Activated T-helper 17 cell treated with anti-CD3 and anti-CD28 coated beads, Interleukin-2, amount 50 U/mL, for 72 hours (primary cell): Measurements from ENCODE around the gene DNMT3B. TPM values are rescaled to one million over a fixed set of nuclear protein-coding genes. Genes with fewer than 3 reads are reported as not detected.
"Not testable (repeated sequence)": the region's sequence is repeated elsewhere in the genome, so short reads cannot be mapped to it uniquely, and the experiment has no call there.

Source experiments
- ATAC-seq: fragments of 150-1000 bp; cut with Tn5 transposase; replicated peaks from 2 replicates; pipeline ENCODE4 v1.10.0; 2021; ENCODE audit warnings: mild to moderate bottlenecking, moderate library complexity
- H3K27ac Mint-ChIP-seq: one replicate; pipeline ENCODE4 v1.8.0; 2022; ENCODE audit warnings: mixed read lengths
- H3K27me3 Mint-ChIP-seq: one replicate; pipeline ENCODE4 v1.8.0; 2022; ENCODE audit warnings: mixed read lengths
- H3K36me3 Mint-ChIP-seq: one replicate; pipeline ENCODE4 v1.8.0; 2022; ENCODE audit warnings: low read depth, mild to moderate bottlenecking, mixed read lengths
- H3K4me1 Mint-ChIP-seq: one replicate; pipeline ENCODE4 v1.8.0; 2022; ENCODE audit warnings: mixed read lengths
- H3K4me3 Mint-ChIP-seq: one replicate; pipeline ENCODE4 v1.8.0; 2022; ENCODE audit warnings: mild to moderate bottlenecking, mixed read lengths
- H3K9me3 Mint-ChIP-seq: one replicate; pipeline ENCODE4 v1.8.0; 2022; ENCODE audit warnings: mixed read lengths
- total RNA-seq, 2 donors: library from RNA; stranded (reverse); gene quantifications; one replicate each; pipeline ENCODE4 v1.2.3, GENCODE V29; 2022

DNMT3B gene
- total RNA-seq, 2 donors from 2014 or later = 0.16 to 0.99 TPM

GRCh38 chr20:32751702-32752457, 10.3 kb upstream of the DNMT3B start:
- no peaks in the 10 kb centered on the region for H3K36me3 Mint-ChIP-seq
- H3K9me3 Mint-ChIP-seq = no peaks in the 10 kb centered on the region
- no peak overlapping the region for H3K4me3 Mint-ChIP-seq
- ATAC-seq = no peak
- no peaks in the 10 kb centered on the region for H3K4me1 Mint-ChIP-seq
- no peaks in the 10 kb centered on the region for H3K27me3 Mint-ChIP-seq
- H3K27ac Mint-ChIP-seq = no peak overlapping the region

DNA sequence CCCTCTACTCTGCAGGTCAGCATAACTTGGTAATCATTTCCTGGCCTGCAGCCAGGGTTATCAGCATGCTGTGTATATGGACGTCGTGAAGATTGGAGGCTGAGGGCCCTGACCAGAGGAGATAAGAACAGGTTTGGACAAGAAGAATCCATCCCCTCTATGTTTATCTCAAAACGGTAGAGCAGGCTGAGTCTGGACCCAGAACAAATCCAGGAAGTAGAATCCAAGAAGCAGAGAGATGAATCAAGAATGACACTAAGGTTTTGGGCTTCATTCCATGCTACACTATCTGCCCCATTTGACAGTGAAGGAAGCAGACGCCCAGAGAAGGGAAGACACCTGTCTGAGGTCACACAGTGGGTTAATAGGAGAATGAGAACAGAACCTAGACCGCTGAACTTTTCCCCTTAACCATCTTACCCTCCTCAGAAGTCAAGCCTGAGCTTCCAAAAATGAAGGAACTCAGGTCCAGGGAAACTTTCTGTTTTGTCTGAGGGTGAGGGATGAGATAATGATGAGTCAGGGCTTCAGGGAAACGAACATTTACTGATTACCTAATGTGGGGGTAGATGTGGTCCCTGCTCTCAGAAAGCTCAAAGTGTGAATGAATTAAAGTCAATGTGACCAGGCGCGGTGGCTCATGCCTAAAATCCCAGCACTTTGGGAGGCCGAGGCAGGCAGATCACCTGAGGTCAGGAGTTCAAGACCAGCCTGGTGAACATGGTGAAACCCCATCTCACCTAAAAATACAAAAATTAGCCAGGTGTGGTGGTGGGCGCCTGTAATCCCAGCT, 9.5 kb upstream of the DNMT3B start:
- peak; percentile 79 for ATAC-seq

GRCh38 chr20:32753731-32754130, 8.5 kb upstream of the DNMT3B start:
- Mint-ChIP-seq H3K36me3 (no peaks in the 10 kb centered on the region), H3K27me3 (no peaks in the 10 kb centered on the region), H3K4me1 (no peaks in the 10 kb centered on the region), H3K27ac (no peak overlapping the region), H3K9me3 (no peaks in the 10 kb centered on the region), H3K4me3 (no peak overlapping the region)
- ATAC-seq = no peak

More for the DNA sequence above, 9.5 kb upstream of the DNMT3B start:
- Mint-ChIP-seq H3K36me3 (no peaks in the 10 kb centered on the region), H3K4me3 (no peak overlapping the region), H3K27ac (no peak overlapping the region), H3K27me3 (no peaks in the 10 kb centered on the region), H3K4me1 (no peaks in the 10 kb centered on the region), H3K9me3 (no peaks in the 10 kb centered on the region)

DNA sequence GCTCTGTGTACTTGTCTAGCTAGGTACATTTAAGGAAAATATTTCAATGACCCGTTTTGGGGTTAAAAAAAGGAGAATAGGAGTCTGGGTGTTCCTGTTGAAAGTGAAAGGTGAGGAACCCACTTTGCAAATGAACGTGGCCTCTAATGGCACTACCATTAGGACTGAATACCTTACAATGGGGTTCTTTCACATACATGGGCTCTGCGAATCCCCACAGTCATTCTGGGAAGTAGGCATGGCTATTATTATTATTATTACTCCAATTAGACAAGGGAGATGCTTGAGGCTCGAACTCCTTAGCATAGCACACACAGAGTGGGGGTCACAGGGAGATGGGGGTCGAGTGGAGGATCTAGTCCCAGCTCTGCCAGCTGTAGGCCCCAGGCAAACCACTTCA, 6.0 kb upstream of the DNMT3B start:
- no peak overlapping the region for H3K4me3 Mint-ChIP-seq
- H3K36me3 Mint-ChIP-seq = no peaks in the 10 kb centered on the region
- H3K4me1 Mint-ChIP-seq = peaks cover under 1% of the 10 kb centered on the region
- H3K27ac Mint-ChIP-seq = no peak overlapping the region
- H3K27me3 Mint-ChIP-seq = no peaks in the 10 kb centered on the region
- ATAC-seq = no peak
- H3K9me3 Mint-ChIP-seq = no peaks in the 10 kb centered on the region

GRCh38 chr20:32761417-32761830, 761 bp upstream of the DNMT3B start:
- Mint-ChIP-seq H3K9me3 (no peaks in the 10 kb centered on the region), H3K36me3 (no peaks in the 10 kb centered on the region), H3K27ac (peak overlapping the region; percentile 79), H3K4me1 (peaks cover 5% of the 10 kb centered on the region), H3K4me3 (peak overlapping the region; percentile 81), H3K27me3 (no peaks in the 10 kb centered on the region)
- no peak for ATAC-seq

DNA sequence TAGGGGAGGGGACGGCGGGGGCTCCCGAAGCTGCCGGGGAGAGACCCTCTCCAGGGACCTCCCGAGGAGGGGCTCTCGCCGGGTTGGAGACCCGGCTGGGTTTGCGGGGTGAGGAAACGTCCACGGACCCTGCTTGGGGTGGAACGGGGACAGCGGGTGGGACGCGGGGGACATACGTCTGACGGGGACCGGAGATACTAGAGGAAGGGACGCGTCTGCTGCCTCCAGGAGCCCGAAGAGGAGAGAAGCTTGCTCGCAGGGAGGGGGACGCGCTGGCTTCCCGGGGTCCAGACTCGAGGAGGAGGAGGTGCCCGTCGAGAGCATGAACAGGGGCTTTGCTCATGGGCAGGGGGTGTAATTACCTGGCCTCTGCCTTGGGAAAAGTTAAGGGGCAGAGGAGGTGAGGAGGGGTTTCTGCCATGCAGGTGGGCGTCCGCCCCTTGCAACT, 593 bp downstream of the DNMT3B start:
- no peaks in the 10 kb centered on the region for H3K36me3 Mint-ChIP-seq
- H3K4me3 Mint-ChIP-seq = peak overlapping the region; percentile 76
- peak; percentile 40 for ATAC-seq
- no peaks in the 10 kb centered on the region for H3K9me3 Mint-ChIP-seq
- no peak overlapping the region for H3K27ac Mint-ChIP-seq
- peaks cover 5% of the 10 kb centered on the region for H3K4me1 Mint-ChIP-seq
- H3K27me3 Mint-ChIP-seq = no peaks in the 10 kb centered on the region

DNA sequence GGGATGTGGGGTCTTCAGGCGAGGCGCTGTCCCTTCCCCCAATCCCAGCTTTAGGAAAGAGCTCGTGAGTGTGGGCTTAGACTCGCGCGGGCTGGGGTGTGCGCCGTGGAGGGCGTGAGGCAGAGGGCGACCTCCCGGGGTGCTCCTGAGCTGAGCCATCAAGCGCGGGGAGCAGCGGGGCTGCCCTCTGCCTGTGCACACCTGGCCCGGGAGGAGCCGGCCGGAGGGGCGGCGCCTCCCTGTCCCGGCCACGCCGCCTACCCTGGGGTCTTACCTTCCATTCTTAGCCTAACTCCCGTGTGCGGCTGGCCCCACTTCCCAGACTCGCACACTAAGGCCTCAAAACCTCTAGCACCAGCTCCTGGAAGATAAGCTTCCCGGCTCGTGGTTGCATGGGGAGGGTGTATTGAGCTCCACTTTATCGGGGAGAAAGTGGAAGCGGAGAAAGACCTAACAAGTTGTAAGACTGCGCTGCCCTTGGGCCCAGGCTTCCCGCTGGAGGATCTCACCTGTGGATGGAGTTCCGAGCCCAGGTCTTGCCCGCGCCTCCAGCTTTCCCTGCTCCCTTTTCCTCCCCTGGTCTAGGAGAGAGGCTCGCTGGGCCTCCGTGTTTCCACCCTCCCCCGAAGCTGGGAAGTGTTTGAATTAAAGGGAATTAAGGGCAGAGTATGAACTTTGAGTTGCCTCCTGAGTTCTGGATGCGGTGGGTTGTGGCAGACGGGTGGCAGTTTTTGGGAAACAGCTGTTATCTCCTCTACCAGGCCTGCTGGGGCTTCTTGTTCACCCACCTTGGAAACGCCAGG, 1.2 kb downstream of the DNMT3B start:
- Mint-ChIP-seq H3K4me3 (peak overlapping the region; percentile 76), H3K27ac (no peak overlapping the region), H3K4me1 (peaks cover 5% of the 10 kb centered on the region), H3K27me3 (no peaks in the 10 kb centered on the region), H3K36me3 (no peaks in the 10 kb centered on the region), H3K9me3 (no peaks in the 10 kb centered on the region)
- no peak for ATAC-seq

GRCh38 chr20:32764005-32764960, 2.1 kb downstream of the DNMT3B start:
- Mint-ChIP-seq H3K36me3 (no peaks in the 10 kb centered on the region), H3K4me3 (peak overlapping the region; percentile 76)
- ATAC-seq = no peak

DNA sequence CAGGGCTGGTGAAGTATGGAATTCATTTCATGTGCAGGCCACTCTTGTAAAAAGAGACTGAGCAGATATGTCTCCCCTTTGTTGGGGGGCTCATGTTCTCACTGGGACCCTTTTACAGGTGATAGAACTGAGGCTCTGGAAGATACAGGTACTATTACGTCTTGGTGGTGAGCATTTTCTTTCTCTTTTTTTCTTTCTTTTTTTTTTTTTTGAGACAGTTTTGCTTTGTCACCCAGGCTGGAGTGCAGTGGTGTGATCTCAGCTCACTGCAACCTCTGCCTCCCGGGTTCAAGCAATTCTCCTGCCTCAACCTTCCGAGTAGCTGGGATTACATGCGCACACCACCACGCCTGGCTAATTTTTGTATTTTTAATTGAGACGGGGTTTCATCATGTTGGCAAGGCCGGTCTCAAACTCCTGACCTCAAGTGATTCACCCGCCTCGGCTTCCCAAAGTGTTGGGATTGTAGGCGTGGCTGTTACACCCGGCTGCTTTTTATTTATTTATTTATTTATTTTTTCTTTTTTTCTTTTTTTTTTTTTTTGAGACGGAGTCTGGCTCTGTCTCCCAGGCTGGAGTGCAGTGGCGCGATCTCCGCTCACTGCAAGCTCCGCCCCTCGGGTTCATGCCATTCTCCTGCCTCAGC, 3.2 kb downstream of the DNMT3B start:
- not testable (repeated sequence) for ATAC-seq, H3K27ac Mint-ChIP-seq, H3K4me1 Mint-ChIP-seq, H3K4me3 Mint-ChIP-seq, H3K9me3 Mint-ChIP-seq, H3K36me3 Mint-ChIP-seq, H3K27me3 Mint-ChIP-seq

More at GRCh38 chr20:32764005-32764960, 2.1 kb downstream of the DNMT3B start:
- Mint-ChIP-seq H3K27ac (no peak overlapping the region), H3K4me1 (peaks cover 5% of the 10 kb centered on the region), H3K9me3 (no peaks in the 10 kb centered on the region), H3K27me3 (no peaks in the 10 kb centered on the region)

GRCh38 chr20:32767418-32768198, 5.4 kb downstream of the DNMT3B start:
- no peak overlapping the region for H3K27ac Mint-ChIP-seq
- ATAC-seq = no peak
- H3K27me3 Mint-ChIP-seq = no peaks in the 10 kb centered on the region
- H3K36me3 Mint-ChIP-seq = no peaks in the 10 kb centered on the region
- no peak overlapping the region for H3K4me3 Mint-ChIP-seq
- H3K9me3 Mint-ChIP-seq = no peaks in the 10 kb centered on the region
- H3K4me1 Mint-ChIP-seq = peaks cover 4% of the 10 kb centered on the region

DNA sequence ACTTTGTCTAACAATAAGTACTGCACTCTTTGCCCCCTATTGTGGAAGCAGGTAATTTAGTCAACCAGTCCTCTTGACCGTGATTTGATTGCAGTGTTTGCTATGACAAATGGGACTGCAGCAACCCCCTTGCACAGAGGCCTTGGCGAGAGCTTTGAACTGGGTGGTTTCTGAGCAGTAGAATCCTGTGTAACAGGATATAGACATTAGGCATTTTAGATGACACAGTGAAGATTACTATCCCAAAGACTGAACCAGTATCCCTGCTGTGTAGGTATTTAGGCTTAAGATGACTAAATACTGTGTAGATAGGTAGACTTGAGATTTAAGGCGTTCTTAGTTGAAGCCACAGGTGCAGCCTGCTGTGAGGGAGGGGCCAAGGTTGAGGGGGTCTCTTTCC, 9.9 kb downstream of the DNMT3B start:
- ATAC-seq = no peak
- no peak overlapping the region for H3K27ac Mint-ChIP-seq
- no peaks in the 10 kb centered on the region for H3K27me3 Mint-ChIP-seq
- H3K9me3 Mint-ChIP-seq = no peaks in the 10 kb centered on the region
- no peak overlapping the region for H3K4me3 Mint-ChIP-seq
- peaks cover 4% of the 10 kb centered on the region for H3K4me1 Mint-ChIP-seq
- H3K36me3 Mint-ChIP-seq = no peaks in the 10 kb centered on the region

DNA sequence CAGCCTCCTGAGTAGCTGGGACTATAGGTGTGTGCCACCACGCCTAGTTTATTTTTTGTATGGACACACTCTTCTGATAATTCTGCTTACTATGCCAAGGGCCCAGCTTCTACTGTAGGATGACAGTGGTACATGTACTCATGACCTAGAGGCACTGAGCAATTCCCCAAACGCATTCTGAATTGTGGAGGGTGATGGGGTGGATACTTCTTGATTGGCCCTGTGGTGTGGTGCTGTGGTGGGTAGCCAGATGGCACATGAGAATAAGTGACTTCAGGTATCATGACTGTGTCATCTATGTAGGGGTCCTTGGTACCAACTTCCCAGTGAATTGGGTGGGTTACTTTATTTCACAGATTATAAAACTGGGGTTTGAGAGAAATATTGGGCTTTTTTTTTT, 11.0 kb downstream of the DNMT3B start:
- Mint-ChIP-seq H3K36me3 (no peaks in the 10 kb centered on the region), H3K4me3 (no peak overlapping the region), H3K27me3 (no peaks in the 10 kb centered on the region), H3K4me1 (peaks cover 4% of the 10 kb centered on the region), H3K27ac (no peak overlapping the region), H3K9me3 (no peaks in the 10 kb centered on the region)
- ATAC-seq = no peak

- Mint-ChIP-seq H3K4me3 (no peak overlapping the region), H3K9me3 (no peaks in the 10 kb centered on the region), H3K27me3 (no peaks in the 10 kb centered on the region), H3K36me3 (no peaks in the 10 kb centered on the region), H3K27ac (no peak overlapping the region), H3K4me1 (peaks cover 8% of the 10 kb centered on the region)
- ATAC-seq = no peak
These were observed 11.7 kb downstream of the DNMT3B start for GRCh38 chr20:32773855-32774254.
